BE2C (cell line): ENCODE results near the gene RAB6A. TPM values are rescaled to one million over a fixed set of nuclear protein-coding genes. Genes with fewer than 3 reads are reported as not detected.
A peak's percentile ranks its signal among the peaks of the same experiment; 100 is the strongest.

Source experiments
- DNase-seq: peaks from one replicate; pipeline ENCODE4 v3.0.0-alpha.2; 2020
- H3K27me3 ChIP-seq: fragments of 250-450 bp; sonication (Bioruptor Pico); 2 replicates; pipeline ENCODE4 v1.5.1; 2020; ENCODE audit warnings: mild to moderate bottlenecking
- H3K36me3 ChIP-seq: fragments of 250-450 bp; sonication (Bioruptor Pico); 2 replicates; pipeline ENCODE4 v1.5.1; 2020; ENCODE audit warnings: mild to moderate bottlenecking
- H3K4me1 ChIP-seq: fragments of 250-450 bp; sonication (Bioruptor Pico); 2 replicates; pipeline ENCODE4 v1.5.1; 2020
- H3K4me3 ChIP-seq: 2 replicates; pipeline ENCODE4 v1.5.1; 2011; ENCODE audit warnings: low read depth, low read length
- H3K9me3 ChIP-seq: fragments of 250-450 bp; sonication (Bioruptor Pico); 2 replicates; pipeline ENCODE4 v1.5.1; 2020
- CTCF ChIP-seq: IDR thresholded peaks from 2 replicates; pipeline ENCODE4 v1.5.1; 2012; ENCODE audit warnings: mild to moderate bottlenecking, low read depth, low read length
- polyA plus RNA-seq: library from polyadenylated mRNA; unstranded; fragments of >200 nt; gene quantifications from one replicate; pipeline ENCODE4 v1.2.1, GENCODE V29; 2012; ENCODE audit warnings: low read depth, missing spikeins; ENCODE audit not compliant: insufficient read length, insufficient read depth

Gene RAB6A
- polyA plus RNA-seq: 50.7 TPM

DNA sequence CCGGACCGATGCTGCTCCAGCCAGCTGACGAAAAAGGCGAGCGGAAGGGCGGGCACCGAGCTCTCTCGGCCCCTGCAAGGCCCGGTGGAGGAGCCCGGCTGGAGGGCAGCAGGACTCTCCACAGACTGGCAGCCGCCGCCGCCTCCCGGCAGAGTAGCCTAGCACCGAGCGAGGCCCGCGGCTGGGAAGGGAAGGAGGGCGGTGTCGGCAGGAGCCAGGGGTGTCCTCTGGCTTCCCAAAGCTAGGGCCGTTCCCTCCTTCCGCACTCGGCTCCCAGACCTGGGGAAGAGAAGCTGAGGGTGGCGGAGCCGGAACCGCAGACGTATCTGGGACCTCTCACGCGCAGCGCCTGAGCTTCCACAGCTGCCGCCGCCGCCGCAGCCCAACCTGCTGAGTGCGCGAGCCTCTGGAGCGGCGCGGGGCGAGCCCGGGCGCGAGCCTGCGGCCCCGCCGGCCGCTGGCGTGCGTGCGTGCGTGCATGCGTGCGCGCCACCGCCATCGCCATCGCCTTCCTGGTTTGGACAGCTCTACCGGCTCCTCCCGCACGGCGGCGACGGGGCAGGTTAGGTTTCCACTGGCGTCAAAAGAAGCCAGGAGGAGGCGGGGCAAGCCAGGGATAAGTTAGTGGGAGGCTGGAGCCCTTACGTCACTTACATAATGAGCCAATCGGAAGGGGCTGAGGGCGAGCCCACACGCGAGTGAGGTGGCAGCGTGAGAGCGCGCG is at the start of gene RAB6A:
TSS of gene RAB6A (minus strand) at position 396 of the 724 bp plus-strand sequence. CDS start 439 bp downstream, outside the sequence.
- DNase-seq: peak; percentile 100
- TF ChIP-seq CTCF: peak; percentile 24
- H3K36me3 ChIP-seq: peaks cover 2% of the 10 kb centered on the region; the same call in 1 of the 2 replicates
- H3K4me3 ChIP-seq: peak within 1 kb of the TSS; percentile 96
- no peaks in the 10 kb centered on the region for H3K27me3 ChIP-seq
- H3K4me1 ChIP-seq: no peaks in the 10 kb centered on the region
- H3K9me3 ChIP-seq: no peaks in the 10 kb centered on the region

DNA sequence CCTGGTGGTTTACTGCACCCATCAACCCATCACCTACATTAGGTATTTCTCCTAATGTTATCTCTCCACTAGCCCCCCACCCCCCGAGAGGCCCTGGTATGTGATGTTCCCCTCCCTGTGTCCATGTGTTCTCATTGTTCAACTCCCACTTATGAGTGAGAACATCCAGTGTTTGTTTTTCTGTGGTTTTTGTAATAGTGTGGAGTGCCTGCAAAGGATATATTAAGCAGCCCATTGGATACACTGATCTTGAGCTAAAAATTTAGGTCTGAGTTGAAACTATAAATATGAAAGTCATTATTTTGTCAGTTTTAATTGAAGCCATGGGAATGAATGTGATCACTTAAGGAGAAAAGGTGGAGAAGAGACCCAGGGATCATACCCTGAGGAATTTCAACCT is 49.8 kb upstream of the RAB6A start:
- no peak for TF ChIP-seq CTCF

DNA sequence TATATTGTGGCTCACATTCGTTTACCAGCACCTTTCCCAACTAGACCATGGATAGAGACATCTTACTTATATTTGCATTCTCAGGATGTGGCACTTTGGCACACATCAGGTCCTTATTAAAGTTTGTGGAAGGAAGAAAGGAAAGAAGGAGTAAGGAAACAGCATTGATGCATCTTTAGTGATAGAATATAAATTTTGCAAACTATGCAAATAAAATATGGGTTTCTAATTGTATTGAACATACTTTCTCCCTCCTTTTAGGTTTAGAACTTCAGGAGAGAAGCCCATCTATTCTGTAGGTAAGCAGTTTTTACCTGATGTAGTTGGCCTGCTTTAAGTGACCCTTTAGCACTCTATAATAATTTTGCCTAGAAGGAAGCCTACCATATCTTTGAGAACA is 47.2 kb upstream of the RAB6A start:
- no peak for TF ChIP-seq CTCF
- Histone ChIP-seq H3K36me3 (peaks cover 35% of the 10 kb centered on the region), H3K4me1 (no peaks in the 10 kb centered on the region), H3K4me3 (no peak overlapping the region), H3K9me3 (no peaks in the 10 kb centered on the region), H3K27me3 (no peaks in the 10 kb centered on the region)
- no peak for DNase-seq

More for the DNA sequence above, 49.8 kb upstream of the RAB6A start:
- no peak overlapping the region for H3K4me3 ChIP-seq
- H3K36me3 ChIP-seq: peaks cover 22% of the 10 kb centered on the region
- H3K4me1 ChIP-seq: no peaks in the 10 kb centered on the region
- H3K9me3 ChIP-seq: no peaks in the 10 kb centered on the region
- no peaks in the 10 kb centered on the region for H3K27me3 ChIP-seq
- no peak for DNase-seq

DNA sequence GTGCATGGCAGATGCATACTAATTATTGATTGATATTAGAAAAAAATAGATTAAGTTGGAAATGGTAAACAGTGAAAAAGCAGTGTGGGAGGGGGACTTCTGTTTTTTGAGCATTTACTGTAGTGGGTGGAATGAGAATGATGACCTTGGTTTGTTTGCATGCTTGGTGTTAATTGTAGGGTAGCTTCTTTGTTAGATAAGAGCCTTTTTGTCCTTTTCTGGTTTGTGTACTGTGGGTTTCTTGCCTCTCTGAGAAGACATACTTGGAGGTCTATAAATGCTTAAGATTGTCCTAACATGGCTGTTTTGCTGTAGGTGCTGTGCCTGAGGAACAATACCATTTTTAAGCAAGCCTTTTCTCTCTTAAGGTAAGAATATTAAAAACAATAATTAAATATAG is 43.8 kb upstream of the RAB6A start:
- H3K27me3 ChIP-seq: no peaks in the 10 kb centered on the region
- no peaks in the 10 kb centered on the region for H3K4me1 ChIP-seq
- peaks cover 34% of the 10 kb centered on the region for H3K36me3 ChIP-seq
- no peak for DNase-seq
- H3K9me3 ChIP-seq: no peaks in the 10 kb centered on the region
- no peak for TF ChIP-seq CTCF
- H3K4me3 ChIP-seq: no peak overlapping the region

DNA sequence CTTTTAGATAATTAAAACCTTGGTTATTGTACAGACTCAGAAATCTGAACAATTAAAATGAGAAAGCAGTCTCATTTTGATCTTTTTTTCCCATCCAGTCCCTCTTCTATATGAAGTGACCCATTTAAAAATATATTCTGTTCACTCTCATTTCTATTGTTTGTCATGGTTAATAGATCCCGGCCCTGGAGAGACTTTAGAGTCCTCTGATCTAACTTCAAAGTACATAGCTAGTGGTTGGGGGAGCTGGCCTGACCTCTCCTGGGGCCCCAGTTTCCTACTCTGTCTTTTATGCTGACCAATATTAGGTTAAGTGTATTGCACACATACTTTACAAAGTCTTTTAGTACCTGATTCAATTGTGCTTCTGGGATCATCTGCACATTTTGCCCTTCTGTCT is 40.3 kb upstream of the RAB6A start:
- H3K36me3 ChIP-seq: peaks cover 32% of the 10 kb centered on the region
- H3K27me3 ChIP-seq: no peaks in the 10 kb centered on the region
- no peak for TF ChIP-seq CTCF
- no peak overlapping the region for H3K4me3 ChIP-seq
- no peaks in the 10 kb centered on the region for H3K9me3 ChIP-seq
- DNase-seq: no peak
- H3K4me1 ChIP-seq: no peaks in the 10 kb centered on the region

DNA sequence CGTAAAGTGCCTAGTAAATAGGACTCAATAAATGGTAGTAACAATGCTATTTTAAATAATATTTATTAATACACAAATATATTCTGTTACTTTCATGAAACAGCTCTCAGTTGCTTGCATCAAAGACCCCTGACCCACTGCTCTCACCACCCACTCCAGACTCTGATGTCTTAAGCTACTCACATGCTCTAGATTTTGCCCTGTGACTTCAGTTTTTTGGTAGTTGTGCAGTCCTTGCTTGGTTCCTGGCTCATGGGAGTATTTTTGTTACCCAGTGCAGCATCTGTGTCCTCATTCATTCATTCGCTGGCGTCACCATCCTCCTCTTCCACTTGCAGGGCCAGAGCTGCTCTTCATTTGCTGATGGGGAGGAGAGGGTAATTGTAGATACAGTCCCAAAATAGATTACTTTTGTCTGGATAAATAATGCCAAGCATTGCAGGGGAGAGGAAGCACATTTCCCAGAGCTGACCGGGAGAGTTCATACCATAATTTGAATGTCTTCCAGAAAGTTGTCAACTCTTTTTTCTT is 39.5 kb upstream of the RAB6A start:
- no peaks in the 10 kb centered on the region for H3K27me3 ChIP-seq
- no peaks in the 10 kb centered on the region for H3K9me3 ChIP-seq
- H3K4me3 ChIP-seq: no peak overlapping the region
- no peaks in the 10 kb centered on the region for H3K4me1 ChIP-seq
- TF ChIP-seq CTCF: no peak
- DNase-seq: no peak
- H3K36me3 ChIP-seq: peaks cover 25% of the 10 kb centered on the region
